ENCODE data around the gene ITGB4.

Gene ITGB4

GRCh38 chr17:75795820-75796607 lies 74.8 kb downstream of the ITGB4 start:
- H3K4me1 ChIP-seq (ENCODE audit: control insufficient read depth, insufficient read depth, low read length): no peaks in the 10 kb centered on the region
- no peak overlapping the region for H3K27ac ChIP-seq (ENCODE audit: insufficient read depth, low read depth, low read length, poor library complexity, severe bottlenecking)
- no peaks in the 10 kb centered on the region for H3K9me3 ChIP-seq (ENCODE audit: control insufficient read depth, low read length)
- H3K27me3 ChIP-seq (ENCODE audit: control insufficient read depth, insufficient read depth, low read length, poor library complexity, severe bottlenecking): no peaks in the 10 kb centered on the region
- peaks cover 28% of the 10 kb centered on the region for H3K36me3 ChIP-seq (ENCODE audit: control insufficient read depth, insufficient read depth, low read length)
- no peak overlapping the region for H3K4me3 ChIP-seq (ENCODE audit: insufficient read depth, low read depth, low read length)
- WGBS, 2 experiments: 94 to 96% methylated on average over 6 to 8 of the region's 8 CpGs

- WGBS, 2 experiments: 92 to 96% methylated on average over 4 of the region's 4 CpGs
Observed at GRCh38 chr17:75799402-75799801, 78.1 kb downstream of the ITGB4 start.

DNA sequence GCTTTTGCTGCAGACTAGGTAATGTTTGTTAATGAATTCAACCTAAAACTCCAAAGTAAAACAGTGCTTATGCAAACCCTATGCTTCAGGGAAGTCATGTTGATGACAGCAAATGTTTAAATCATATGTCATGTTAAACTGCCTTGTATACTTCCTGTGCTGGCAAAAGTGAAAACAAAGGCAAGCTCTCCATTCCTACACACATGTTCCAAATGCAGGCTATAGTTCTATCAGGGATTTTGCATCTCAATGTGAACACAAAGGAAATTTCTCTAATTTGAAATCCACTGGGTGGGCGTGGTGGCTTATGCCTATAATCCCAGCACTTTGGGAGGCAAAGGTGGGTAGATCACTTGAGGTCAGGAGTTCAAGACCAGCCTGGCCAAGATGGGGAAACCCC lies 82.6 kb downstream of the ITGB4 start:
- no peaks in the 10 kb centered on the region for H3K9me3 ChIP-seq (ENCODE audit: control insufficient read depth, low read length)
- H3K36me3 ChIP-seq (ENCODE audit: control insufficient read depth, insufficient read depth, low read length): peaks cover 6% of the 10 kb centered on the region
- no peak overlapping the region for H3K4me3 ChIP-seq (ENCODE audit: insufficient read depth, low read depth, low read length)
- 92 to 94% methylated on average over 1 of the region's 1 CpG for WGBS, 2 experiments
- H3K27me3 ChIP-seq (ENCODE audit: control insufficient read depth, insufficient read depth, low read length, poor library complexity, severe bottlenecking): no peaks in the 10 kb centered on the region
- no peak overlapping the region for H3K27ac ChIP-seq (ENCODE audit: insufficient read depth, low read depth, low read length, poor library complexity, severe bottlenecking)
- H3K4me1 ChIP-seq (ENCODE audit: control insufficient read depth, insufficient read depth, low read length): no peaks in the 10 kb centered on the region

More at GRCh38 chr17:75799402-75799801, 78.1 kb downstream of the ITGB4 start:
- Histone ChIP-seq H3K9me3 (ENCODE audit: control insufficient read depth, low read length) (no peaks in the 10 kb centered on the region), H3K4me1 (ENCODE audit: control insufficient read depth, insufficient read depth, low read length) (no peaks in the 10 kb centered on the region), H3K27me3 (ENCODE audit: control insufficient read depth, insufficient read depth, low read length, poor library complexity, severe bottlenecking) (no peaks in the 10 kb centered on the region), H3K36me3 (ENCODE audit: control insufficient read depth, insufficient read depth, low read length) (peaks cover 23% of the 10 kb centered on the region), H3K27ac (ENCODE audit: insufficient read depth, low read depth, low read length, poor library complexity, severe bottlenecking) (no peak overlapping the region), H3K4me3 (ENCODE audit: insufficient read depth, low read depth, low read length) (no peak overlapping the region)

DNA sequence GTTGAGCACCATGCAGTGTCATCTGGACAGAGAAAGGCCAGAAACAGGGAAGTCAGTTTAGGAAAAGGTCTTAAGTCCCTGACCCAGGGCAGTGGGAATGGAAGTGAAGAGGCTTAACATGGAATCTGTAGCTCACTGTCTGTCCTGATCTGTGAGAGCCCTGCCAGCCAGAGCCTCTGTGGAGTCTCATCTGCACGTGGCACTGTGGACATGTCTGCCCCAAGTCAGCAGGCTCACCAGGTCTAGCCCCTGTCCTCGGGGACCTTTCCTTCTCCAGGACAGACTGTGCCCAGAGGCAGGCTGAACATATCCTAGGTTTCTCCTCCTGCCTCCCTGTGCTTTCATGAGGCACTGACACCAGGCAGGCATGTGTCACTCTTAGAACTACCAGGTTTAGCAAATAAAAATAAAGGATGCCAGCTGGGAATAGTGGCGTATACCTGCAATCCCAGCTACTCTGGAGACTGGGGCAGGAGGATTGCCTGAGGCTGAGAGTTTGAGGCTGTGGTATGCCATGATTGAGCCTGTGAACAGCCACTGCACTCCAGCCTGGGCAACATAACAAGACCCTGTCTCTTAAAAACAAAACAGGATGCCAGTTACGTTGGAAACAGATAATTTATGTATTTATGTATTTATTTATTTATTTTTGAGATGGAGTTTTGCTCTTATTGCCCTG lies 85.7 kb downstream of the ITGB4 start:
- H3K27me3 ChIP-seq (ENCODE audit: control insufficient read depth, insufficient read depth, low read length, poor library complexity, severe bottlenecking): no peaks in the 10 kb centered on the region
- H3K9me3 ChIP-seq (ENCODE audit: control insufficient read depth, low read length): no peaks in the 10 kb centered on the region
- 92 to 98% methylated on average over 3 to 4 of the region's 4 CpGs for WGBS, 2 experiments
- no peak overlapping the region for H3K4me3 ChIP-seq (ENCODE audit: insufficient read depth, low read depth, low read length)
- H3K4me1 ChIP-seq (ENCODE audit: control insufficient read depth, insufficient read depth, low read length): no peaks in the 10 kb centered on the region
- H3K27ac ChIP-seq (ENCODE audit: insufficient read depth, low read depth, low read length, poor library complexity, severe bottlenecking): no peak overlapping the region
- peaks cover 14% of the 10 kb centered on the region for H3K36me3 ChIP-seq (ENCODE audit: control insufficient read depth, insufficient read depth, low read length)

All from ectodermal cell (in vitro differentiated cells).